OCI-LY1 (cell line): ENCODE data around the gene CCNL2.

Source experiments
- H2AFZ ChIP-seq: fragments of 200-600 bp; sonication (generic), shearing (Covaris generic); 2 replicates; pipeline ENCODE4 v1.6.0; 2014; ENCODE audit warnings: antibody characterized with exemption, mild to moderate bottlenecking, low read length
- H3F3A ChIP-seq: fragments of 200-600 bp; sonication (generic), shearing (Covaris generic); 2 replicates; pipeline ENCODE4 v1.6.0; 2014; ENCODE audit warnings: mild to moderate bottlenecking, antibody characterized with exemption, low read length, moderate library complexity; ENCODE audit not compliant: insufficient read depth
- H3K27ac ChIP-seq: fragments of 200-600 bp; sonication (generic); 2 replicates; pipeline ENCODE4 v1.5.1; 2014; ENCODE audit warnings: low read length, mixed run types, mild to moderate bottlenecking, low read depth; ENCODE audit not compliant: poor library complexity, severe bottlenecking
- H3K27me3 ChIP-seq: fragments of 200-600 bp; sonication (generic); 2 replicates; pipeline ENCODE4 v1.6.0; 2014; ENCODE audit warnings: antibody characterized with exemption, mild to moderate bottlenecking, low read length, moderate library complexity; ENCODE audit not compliant: insufficient read depth
- H3K36me3 ChIP-seq: fragments of 200-600 bp; sonication (generic); 2 replicates; pipeline ENCODE4 v1.6.1; 2014; ENCODE audit warnings: mild to moderate bottlenecking, antibody characterized with exemption, low read length, moderate library complexity, mixed read lengths; ENCODE audit not compliant: insufficient read depth
- H3K4me1 ChIP-seq: fragments of 200-600 bp; sonication (generic); 2 replicates; pipeline ENCODE4 v1.5.1; 2014; ENCODE audit warnings: mild to moderate bottlenecking, low read length, moderate library complexity; ENCODE audit not compliant: insufficient read depth, severe bottlenecking
- H3K4me2 ChIP-seq: fragments of 200-600 bp; sonication (generic), shearing (Covaris generic); 2 replicates; pipeline ENCODE4 v1.6.1; 2014; ENCODE audit warnings: low read length
- H3K4me3 ChIP-seq: fragments of 200-600 bp; sonication (generic); 2 replicates; pipeline ENCODE4 v1.5.1; 2014; ENCODE audit warnings: low read length, low read depth, mild to moderate bottlenecking, mixed read lengths; ENCODE audit not compliant: poor library complexity, severe bottlenecking
- H3K79me2 ChIP-seq: fragments of 200-600 bp; shearing (Covaris generic); 2 replicates; pipeline ENCODE4 v1.6.1; 2016; ENCODE audit warnings: mixed run types, low read length, mixed read lengths; ENCODE audit not compliant: insufficient read depth
- H3K9ac ChIP-seq: fragments of 200-600 bp; sonication (generic), shearing (Covaris generic); 2 replicates; pipeline ENCODE4 v1.6.1; 2014; ENCODE audit warnings: mild to moderate bottlenecking, low read length, mixed read lengths
- H3K9me2 ChIP-seq: fragments of 200-600 bp; sonication (generic), shearing (Covaris generic); 2 replicates; pipeline ENCODE4 v1.6.1; 2014; ENCODE audit warnings: low read depth, mild to moderate bottlenecking, low read length, mixed read lengths
- H3K9me3 ChIP-seq: fragments of 200-600 bp; shearing (Covaris generic); 2 replicates; pipeline ENCODE4 v1.6.1; 2014; ENCODE audit warnings: low read length, mixed read lengths
- H4K20me1 ChIP-seq: fragments of 200-600 bp; sonication (generic), shearing (Covaris generic); 2 replicates; pipeline ENCODE4 v1.6.0; 2016; ENCODE audit warnings: mild to moderate bottlenecking, low read length; ENCODE audit not compliant: insufficient read depth
- EZH2 ChIP-seq: fragments of 200-600 bp; sonication (generic), shearing (Covaris generic); IDR thresholded peaks from 2 replicates; pipeline ENCODE4 v1.8.0; 2017; ENCODE audit warnings: borderline replicate concordance, mixed run types, mild to moderate bottlenecking, antibody characterized with exemption, low read length, moderate library complexity, mixed read lengths
- TF ChIP-seq, protein P1 (sequence below): fragments of 200-600 bp; sonication (generic), shearing (Covaris generic); IDR thresholded peaks from 2 replicates; pipeline ENCODE4 v1.5.1; 2017; ENCODE audit warnings: mild to moderate bottlenecking, antibody characterized with exemption, low read length, moderate library complexity, mixed read lengths

CCNL2 gene

DNA sequence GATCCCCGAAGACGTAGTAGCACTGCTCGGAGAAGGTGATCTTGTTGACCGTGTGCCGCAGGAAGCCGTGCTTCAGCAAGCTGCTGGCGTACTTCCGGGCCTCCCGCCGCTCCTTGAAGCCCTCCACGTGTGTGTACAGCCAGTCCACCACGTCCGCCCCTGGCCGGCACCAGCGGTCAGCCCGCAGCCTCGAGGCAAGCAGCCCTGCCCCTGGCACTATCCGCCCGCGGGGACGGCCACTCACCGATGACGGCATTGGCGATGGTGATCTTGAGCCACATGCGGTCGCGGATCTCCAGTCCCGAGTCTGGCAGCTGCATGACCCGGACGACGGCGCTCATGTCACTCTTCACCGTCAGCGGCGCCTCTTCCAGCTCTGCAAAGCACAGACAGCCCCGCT is 60.9 kb downstream of the CCNL2 start:
- H3K9ac ChIP-seq = no peak overlapping the region
- no peaks in the 10 kb centered on the region for H4K20me1 ChIP-seq
- no peaks in the 10 kb centered on the region for H3K27me3 ChIP-seq
- H3K4me1 ChIP-seq = no peaks in the 10 kb centered on the region
- H3K4me3 ChIP-seq = no peak overlapping the region
- TF ChIP-seq EZH2 = no peak
- TF ChIP-seq, protein P1, sequence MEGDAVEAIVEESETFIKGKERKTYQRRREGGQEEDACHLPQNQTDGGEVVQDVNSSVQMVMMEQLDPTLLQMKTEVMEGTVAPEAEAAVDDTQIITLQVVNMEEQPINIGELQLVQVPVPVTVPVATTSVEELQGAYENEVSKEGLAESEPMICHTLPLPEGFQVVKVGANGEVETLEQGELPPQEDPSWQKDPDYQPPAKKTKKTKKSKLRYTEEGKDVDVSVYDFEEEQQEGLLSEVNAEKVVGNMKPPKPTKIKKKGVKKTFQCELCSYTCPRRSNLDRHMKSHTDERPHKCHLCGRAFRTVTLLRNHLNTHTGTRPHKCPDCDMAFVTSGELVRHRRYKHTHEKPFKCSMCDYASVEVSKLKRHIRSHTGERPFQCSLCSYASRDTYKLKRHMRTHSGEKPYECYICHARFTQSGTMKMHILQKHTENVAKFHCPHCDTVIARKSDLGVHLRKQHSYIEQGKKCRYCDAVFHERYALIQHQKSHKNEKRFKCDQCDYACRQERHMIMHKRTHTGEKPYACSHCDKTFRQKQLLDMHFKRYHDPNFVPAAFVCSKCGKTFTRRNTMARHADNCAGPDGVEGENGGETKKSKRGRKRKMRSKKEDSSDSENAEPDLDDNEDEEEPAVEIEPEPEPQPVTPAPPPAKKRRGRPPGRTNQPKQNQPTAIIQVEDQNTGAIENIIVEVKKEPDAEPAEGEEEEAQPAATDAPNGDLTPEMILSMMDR = no peak
- H3K79me2 ChIP-seq = no peaks in the 10 kb centered on the region
- H3K36me3 ChIP-seq = no peaks in the 10 kb centered on the region; the same call in 1 of the 2 replicates
- H2AFZ ChIP-seq = no peak overlapping the region
- H3K9me2 ChIP-seq = no peaks in the 10 kb centered on the region
- H3F3A ChIP-seq = no peaks in the 10 kb centered on the region
- no peak overlapping the region for H3K4me2 ChIP-seq
- no peaks in the 10 kb centered on the region for H3K9me3 ChIP-seq
- H3K27ac ChIP-seq = no peak overlapping the region

DNA sequence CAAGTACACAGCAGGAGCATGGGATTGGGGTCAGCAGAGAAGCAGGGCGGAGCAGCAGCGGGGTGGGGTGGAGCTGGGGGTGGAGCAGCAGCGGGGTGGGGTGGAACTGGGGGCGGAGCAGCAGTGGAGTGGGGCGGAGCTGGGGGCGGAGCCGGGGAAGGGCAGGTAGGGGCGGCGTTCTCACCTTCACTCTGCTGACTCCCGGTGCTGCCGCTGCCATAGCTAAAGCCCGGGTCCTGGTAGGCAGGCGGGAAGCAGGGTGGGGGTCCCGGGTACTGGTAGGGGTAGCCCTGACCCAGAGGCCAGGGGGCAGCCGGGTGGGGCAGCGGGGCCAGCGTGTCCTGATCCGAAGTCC is 61.4 kb downstream of the CCNL2 start:
- no peak overlapping the region for H3K9ac ChIP-seq
- no peak overlapping the region for H3K27ac ChIP-seq
- no peaks in the 10 kb centered on the region for H3K9me2 ChIP-seq
- no peaks in the 10 kb centered on the region for H3K4me1 ChIP-seq
- no peaks in the 10 kb centered on the region for H3F3A ChIP-seq
- no peak overlapping the region for H2AFZ ChIP-seq
- H3K4me3 ChIP-seq = no peak overlapping the region
- no peaks in the 10 kb centered on the region for H4K20me1 ChIP-seq
- no peak for TF ChIP-seq EZH2
- TF ChIP-seq, protein P1 = no peak
- H3K4me2 ChIP-seq = no peak overlapping the region
- no peaks in the 10 kb centered on the region for H3K27me3 ChIP-seq
- no peaks in the 10 kb centered on the region; the same call in 1 of the 2 replicates for H3K36me3 ChIP-seq
- H3K79me2 ChIP-seq = no peaks in the 10 kb centered on the region
- H3K9me3 ChIP-seq = no peaks in the 10 kb centered on the region

DNA sequence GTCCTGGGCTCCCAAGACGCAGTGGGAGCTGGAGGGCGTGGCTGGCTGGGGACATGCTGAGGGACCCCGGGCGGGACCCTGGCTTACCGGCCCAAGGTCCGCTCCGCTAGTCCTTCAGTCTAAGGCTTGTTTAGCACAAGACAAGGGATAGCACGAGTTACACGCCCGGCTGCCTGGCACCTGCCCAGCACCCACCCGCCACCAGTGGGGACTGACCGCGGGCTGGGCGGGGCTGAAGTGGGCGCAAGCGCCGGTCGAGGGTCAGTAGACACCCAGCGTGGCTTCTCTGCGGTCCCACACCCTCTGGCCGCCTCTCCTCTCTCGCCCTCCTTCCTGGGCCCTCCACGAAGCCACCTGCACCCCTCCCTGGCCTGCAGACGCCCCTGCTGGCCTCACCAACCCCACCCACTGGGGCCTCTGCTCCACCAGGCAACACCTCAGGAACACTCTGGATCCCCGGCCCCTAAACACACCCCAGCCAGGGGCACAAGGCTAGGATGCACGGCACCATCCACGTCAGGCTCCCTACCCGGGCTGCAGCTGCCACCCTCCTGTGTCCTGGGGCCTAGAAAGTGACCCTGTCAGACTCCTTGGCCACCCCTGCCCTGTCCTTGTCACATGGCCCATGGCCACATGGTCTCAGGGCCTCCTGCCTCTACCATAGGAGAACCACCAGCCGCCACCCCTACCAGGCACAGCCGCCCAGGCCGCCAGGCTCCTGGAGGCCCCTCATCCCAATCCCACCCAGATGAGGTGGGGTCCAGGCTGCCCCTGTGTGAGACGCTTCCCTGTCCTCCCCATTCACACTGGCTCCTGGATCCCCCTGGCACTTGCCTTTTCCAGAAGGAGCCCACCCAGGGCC is 62.0 kb downstream of the CCNL2 start:
- no peaks in the 10 kb centered on the region for H4K20me1 ChIP-seq
- no peaks in the 10 kb centered on the region for H3K4me1 ChIP-seq
- H3K9me2 ChIP-seq = no peaks in the 10 kb centered on the region
- H2AFZ ChIP-seq = no peak overlapping the region
- TF ChIP-seq EZH2 = no peak
- TF ChIP-seq, protein P1 = no peak
- H3K79me2 ChIP-seq = no peaks in the 10 kb centered on the region
- no peak overlapping the region for H3K9ac ChIP-seq
- H3K27ac ChIP-seq = no peak overlapping the region
- no peak overlapping the region for H3K4me3 ChIP-seq
- no peaks in the 10 kb centered on the region for H3K27me3 ChIP-seq
- no peaks in the 10 kb centered on the region; the same call in 1 of the 2 replicates for H3K36me3 ChIP-seq
- no peaks in the 10 kb centered on the region for H3K9me3 ChIP-seq
- no peaks in the 10 kb centered on the region for H3F3A ChIP-seq
- no peak overlapping the region for H3K4me2 ChIP-seq
